Activated naive CD8-positive, alpha-beta T cell treated with anti-CD3 and anti-CD28 coated beads for 36 hours (primary cell): ENCODE data around the gene SLC35E3. TPM values are rescaled to one million over a fixed set of nuclear protein-coding genes. Genes with fewer than 3 reads are reported as not detected.

Experiments
- DNase-seq: peaks from one replicate; pipeline ENCODE4 v3.0.0; 2021
- H3K27ac Mint-ChIP-seq: one replicate; pipeline ENCODE4 v1.8.0; 2022; ENCODE audit warnings: mild to moderate bottlenecking, moderate library complexity, mixed read lengths
- H3K27me3 Mint-ChIP-seq: one replicate; pipeline ENCODE4 v1.8.0; 2022; ENCODE audit warnings: mild to moderate bottlenecking, mixed read lengths
- H3K36me3 Mint-ChIP-seq: one replicate; pipeline ENCODE4 v1.8.0; 2021; ENCODE audit warnings: mild to moderate bottlenecking, mixed read lengths
- H3K4me1 Mint-ChIP-seq: one replicate; pipeline ENCODE4 v1.8.0; 2021; ENCODE audit warnings: mixed read lengths
- H3K4me3 Mint-ChIP-seq: one replicate; pipeline ENCODE4 v1.8.0; 2022; ENCODE audit warnings: mild to moderate bottlenecking, moderate library complexity, mixed read lengths
- H3K9me3 Mint-ChIP-seq: one replicate; pipeline ENCODE4 v1.8.0; 2022; ENCODE audit warnings: mixed read lengths
- total RNA-seq, 2 experiments: library from RNA; stranded (reverse); gene quantifications; one replicate each; pipeline ENCODE4 v1.2.3, GENCODE V29; 2021

The SLC35E3 gene
- total RNA-seq, 2 experiments from 2014 or later, result 8.7 to 12.3 TPM

- no peaks in the 10 kb centered on the region for H3K27me3 Mint-ChIP-seq
- peaks cover 25% of the 10 kb centered on the region for H3K4me1 Mint-ChIP-seq
- H3K27ac Mint-ChIP-seq, result no peak overlapping the region
- H3K9me3 Mint-ChIP-seq, result no peaks in the 10 kb centered on the region
- peaks cover 38% of the 10 kb centered on the region for H3K36me3 Mint-ChIP-seq
- H3K4me3 Mint-ChIP-seq, result no peak overlapping the region
- no peak for DNase-seq
Measured at GRCh38 chr12:68827895-68828671, 82.1 kb downstream of the SLC35E3 start.

DNA sequence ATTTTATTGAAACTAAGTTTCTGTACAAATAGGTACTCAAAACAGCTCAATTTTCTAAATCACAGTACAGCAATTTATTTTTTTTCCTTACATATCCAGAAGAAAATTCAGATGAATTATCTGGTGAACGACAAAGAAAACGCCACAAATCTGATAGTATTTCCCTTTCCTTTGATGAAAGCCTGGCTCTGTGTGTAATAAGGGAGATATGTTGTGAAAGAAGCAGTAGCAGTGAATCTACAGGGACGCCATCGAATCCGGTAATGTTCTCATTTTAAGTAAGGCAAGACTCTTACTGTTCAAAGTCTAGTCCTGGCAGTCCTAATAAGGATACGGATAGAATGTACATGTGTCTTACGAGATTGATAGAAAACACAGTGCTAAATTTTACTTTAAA, 82.7 kb downstream of the SLC35E3 start:
- Mint-ChIP-seq H3K9me3 (no peaks in the 10 kb centered on the region), H3K27ac (no peak overlapping the region), H3K4me1 (peaks cover 20% of the 10 kb centered on the region), H3K27me3 (no peaks in the 10 kb centered on the region), H3K36me3 (peaks cover 39% of the 10 kb centered on the region), H3K4me3 (no peak overlapping the region)
- DNase-seq, result no peak

Other genes starting within 250 kb of the SLC35E3 start
- gene RAP1B, start 135.3 kb upstream of the SLC35E3 start, total RNA-seq, result 100 to 1,000 TPM; 239 to 245 TPM
- gene NUP107, start 59.2 kb upstream of the SLC35E3 start, total RNA-seq, result 100 to 1,000 TPM; 156 to 158 TPM
- gene MDM2, start 62.0 kb downstream of the SLC35E3 start, total RNA-seq, result 100 to 1,000 TPM; 152 to 158 TPM
- 1 to 10 TPM; 5.8 to 8.0 TPM for gene CPM, start 187.0 kb downstream of the SLC35E3 start, total RNA-seq